ENCODE measurements around the gene OSBPL5. TPM values are rescaled to one million over a fixed set of nuclear protein-coding genes. Genes with fewer than 3 reads are reported as not detected.
A peak's percentile ranks its signal among the peaks of the same experiment; 100 is the strongest.

OSBPL5 gene
- total and polyA plus RNA-seq, 4 donors, result 15.2 to 51.5 (median 28.3) TPM

- peak overlapping the region in 1 of 2 donors; percentile 38 for H3K9ac ChIP-seq (ENCODE audit: insufficient read depth in 1 of 2, low read length in 2 of 2)
- no peak for TF ChIP-seq CTCF (IDR thresholded peaks at IDR 0.05; ENCODE audit: control extremely low read depth, extremely low read depth)
- no peaks in the 10 kb centered on the region for H3K9me3 ChIP-seq (ENCODE audit: control insufficient read depth in 4 of 4, insufficient read depth in 3 of 4, low read length in 3 of 4)
- no peak overlapping the region for H3K4me3 ChIP-seq
- WGBS, 2 donors, result 54 to 66% methylated on average over 15 of the region's 15 CpGs
- peaks cover 0 to 4% (median 0%) of the 10 kb centered on the region in 5 donors for H3K4me1 ChIP-seq (ENCODE audit: control insufficient read depth in 5 of 5, insufficient read depth in 5 of 5, low read length in 5 of 5)
- peak; percentile 62 to 82 (median 67) for DNase-seq
- ATAC-seq (ENCODE audit: insufficient read depth, low FRiP score), result no peak
- H3K36me3 ChIP-seq (ENCODE audit: control insufficient read depth in 4 of 4, insufficient read depth in 4 of 4, low read length in 4 of 4), result peaks cover 0 to 23% (median 11%) of the 10 kb centered on the region in 4 donors
- H3K27ac ChIP-seq (ENCODE audit: low read depth in 1 of 2, low read length in 1 of 2), result peak overlapping the region; percentile 26 to 79
- no peaks in the 10 kb centered on the region for H3K27me3 ChIP-seq (ENCODE audit: control insufficient read depth in 3 of 3, insufficient read depth in 3 of 3, low read length in 2 of 3)
These were observed 69.3 kb downstream of the OSBPL5 start for GRCh38 chr11:3095712-3096361.

- WGBS, 2 donors, result 92 to 95% methylated on average over 19 to 21 of the region's 21 CpGs
- H3K9ac ChIP-seq (ENCODE audit: insufficient read depth in 1 of 2, low read length in 2 of 2), result no peak overlapping the region
- H3K4me1 ChIP-seq (ENCODE audit: control insufficient read depth in 5 of 5, insufficient read depth in 5 of 5, low read length in 5 of 5), result peaks cover 0 to 4% (median 0%) of the 10 kb centered on the region in 5 donors
- no peak for ATAC-seq (ENCODE audit: insufficient read depth, low FRiP score)
- no peaks in the 10 kb centered on the region for H3K9me3 ChIP-seq (ENCODE audit: control insufficient read depth in 4 of 4, insufficient read depth in 3 of 4, low read length in 3 of 4)
- no peak for DNase-seq
- peak overlapping the region in 1 of 2 donors; percentile 12 for H3K27ac ChIP-seq (ENCODE audit: low read depth in 1 of 2, low read length in 1 of 2)
- no peaks in the 10 kb centered on the region for H3K27me3 ChIP-seq (ENCODE audit: control insufficient read depth in 3 of 3, insufficient read depth in 3 of 3, low read length in 2 of 3)
- peaks cover 0 to 32% (median 15%) of the 10 kb centered on the region in 4 donors for H3K36me3 ChIP-seq (ENCODE audit: control insufficient read depth in 4 of 4, insufficient read depth in 4 of 4, low read length in 4 of 4)
- H3K4me3 ChIP-seq, result no peak overlapping the region
- TF ChIP-seq CTCF (IDR thresholded peaks at IDR 0.05; ENCODE audit: control extremely low read depth, extremely low read depth), result no peak
These were observed 70.8 kb downstream of the OSBPL5 start for GRCh38 chr11:3094223-3094824.

- no peaks in the 10 kb centered on the region for H3K27me3 ChIP-seq (ENCODE audit: control insufficient read depth in 3 of 3, insufficient read depth in 3 of 3, low read length in 2 of 3)
- H3K27ac ChIP-seq (ENCODE audit: low read depth in 1 of 2, low read length in 1 of 2), result peak overlapping the region in 1 of 2 donors; percentile 12
- H3K9ac ChIP-seq (ENCODE audit: insufficient read depth in 1 of 2, low read length in 2 of 2), result no peak overlapping the region
- ATAC-seq (ENCODE audit: insufficient read depth, low FRiP score), result no peak
- no peak for TF ChIP-seq CTCF (IDR thresholded peaks at IDR 0.05; ENCODE audit: control extremely low read depth, extremely low read depth)
- no peak overlapping the region for H3K4me3 ChIP-seq
- 80 to 87% methylated on average over 36 of the region's 36 CpGs for WGBS, 2 donors
- peaks cover 0 to 39% (median 10%) of the 10 kb centered on the region in 4 donors for H3K36me3 ChIP-seq (ENCODE audit: control insufficient read depth in 4 of 4, insufficient read depth in 4 of 4, low read length in 4 of 4)
- no peaks in the 10 kb centered on the region for H3K9me3 ChIP-seq (ENCODE audit: control insufficient read depth in 4 of 4, insufficient read depth in 3 of 4, low read length in 3 of 4)
- peaks cover 0 to 4% (median 0%) of the 10 kb centered on the region in 5 donors for H3K4me1 ChIP-seq (ENCODE audit: control insufficient read depth in 5 of 5, insufficient read depth in 5 of 5, low read length in 5 of 5)
- no peak for DNase-seq
These were observed 71.6 kb downstream of the OSBPL5 start for GRCh38 chr11:3093281-3094191.

Measured in lung (tissue), 12 donors.